ENCODE results near the gene TNIK.

Gene TNIK

GRCh38 chr3:171127611-171128010, 332.6 kb downstream of the TNIK start:
- TF ChIP-seq CTCF (IDR thresholded peaks at IDR 0.05; ENCODE audit: poor library complexity, severe bottlenecking): no peak
- H3K27ac ChIP-seq (ENCODE audit: poor library complexity, severe bottlenecking): no peak overlapping the region

GRCh38 chr3:171126478-171127209, 333.6 kb downstream of the TNIK start:
- no peak for TF ChIP-seq CTCF (IDR thresholded peaks at IDR 0.05; ENCODE audit: poor library complexity, severe bottlenecking)
- no peak for DNase-seq (ENCODE audit: low spot score)
- Histone ChIP-seq H3K27ac (ENCODE audit: poor library complexity, severe bottlenecking) (no peak overlapping the region), H3K9me3 (ENCODE audit: severe bottlenecking) (no peaks in the 10 kb centered on the region), H3K4me3 (ENCODE audit: severe bottlenecking) (no peak overlapping the region), H3K4me1 (ENCODE audit: insufficient read depth, poor library complexity, severe bottlenecking) (no peaks in the 10 kb centered on the region), H3K36me3 (ENCODE audit: low read depth) (no peaks in the 10 kb centered on the region), H3K27me3 (ENCODE audit: insufficient read depth, poor library complexity, severe bottlenecking) (no peaks in the 10 kb centered on the region)
- ATAC-seq (ENCODE audit: low read depth): no peak

More at GRCh38 chr3:171127611-171128010, 332.6 kb downstream of the TNIK start:
- ATAC-seq (ENCODE audit: low read depth) (no peak), DNase-seq (ENCODE audit: low spot score) (no peak)
- Histone ChIP-seq H3K4me3 (ENCODE audit: severe bottlenecking) (no peak overlapping the region), H3K9me3 (ENCODE audit: severe bottlenecking) (no peaks in the 10 kb centered on the region), H3K36me3 (ENCODE audit: low read depth) (no peaks in the 10 kb centered on the region), H3K4me1 (ENCODE audit: insufficient read depth, poor library complexity, severe bottlenecking) (peaks cover under 1% of the 10 kb centered on the region), H3K27me3 (ENCODE audit: insufficient read depth, poor library complexity, severe bottlenecking) (no peaks in the 10 kb centered on the region)

GRCh38 chr3:171125010-171125409, 335.2 kb downstream of the TNIK start:
- no peaks in the 10 kb centered on the region for H3K4me1 ChIP-seq (ENCODE audit: insufficient read depth, poor library complexity, severe bottlenecking)
- ATAC-seq (ENCODE audit: low read depth): no peak
- no peak overlapping the region for H3K27ac ChIP-seq (ENCODE audit: poor library complexity, severe bottlenecking)
- no peak overlapping the region for H3K4me3 ChIP-seq (ENCODE audit: severe bottlenecking)
- no peak for TF ChIP-seq CTCF (IDR thresholded peaks at IDR 0.05; ENCODE audit: poor library complexity, severe bottlenecking)
- H3K9me3 ChIP-seq (ENCODE audit: severe bottlenecking): no peaks in the 10 kb centered on the region
- H3K36me3 ChIP-seq (ENCODE audit: low read depth): no peaks in the 10 kb centered on the region
- H3K27me3 ChIP-seq (ENCODE audit: insufficient read depth, poor library complexity, severe bottlenecking): no peaks in the 10 kb centered on the region
- DNase-seq (ENCODE audit: low spot score): no peak

GRCh38 chr3:171123915-171124314, 336.3 kb downstream of the TNIK start:
- H3K9me3 ChIP-seq (ENCODE audit: severe bottlenecking): no peaks in the 10 kb centered on the region
- no peak for DNase-seq (ENCODE audit: low spot score)
- H3K36me3 ChIP-seq (ENCODE audit: low read depth): no peaks in the 10 kb centered on the region
- no peaks in the 10 kb centered on the region for H3K27me3 ChIP-seq (ENCODE audit: insufficient read depth, poor library complexity, severe bottlenecking)
- H3K27ac ChIP-seq (ENCODE audit: poor library complexity, severe bottlenecking): no peak overlapping the region
- H3K4me1 ChIP-seq (ENCODE audit: insufficient read depth, poor library complexity, severe bottlenecking): no peaks in the 10 kb centered on the region
- no peak for ATAC-seq (ENCODE audit: low read depth)
- no peak for TF ChIP-seq CTCF (IDR thresholded peaks at IDR 0.05; ENCODE audit: poor library complexity, severe bottlenecking)
- no peak overlapping the region for H3K4me3 ChIP-seq (ENCODE audit: severe bottlenecking)

GRCh38 chr3:171122861-171123260, 337.3 kb downstream of the TNIK start:
- Histone ChIP-seq H3K4me1 (ENCODE audit: insufficient read depth, poor library complexity, severe bottlenecking) (no peaks in the 10 kb centered on the region), H3K36me3 (ENCODE audit: low read depth) (no peaks in the 10 kb centered on the region), H3K9me3 (ENCODE audit: severe bottlenecking) (no peaks in the 10 kb centered on the region), H3K27ac (ENCODE audit: poor library complexity, severe bottlenecking) (no peak overlapping the region), H3K27me3 (ENCODE audit: insufficient read depth, poor library complexity, severe bottlenecking) (no peaks in the 10 kb centered on the region), H3K4me3 (ENCODE audit: severe bottlenecking) (no peak overlapping the region)
- ATAC-seq (ENCODE audit: low read depth) (no peak), DNase-seq (ENCODE audit: low spot score) (no peak)
- TF ChIP-seq CTCF (IDR thresholded peaks at IDR 0.05; ENCODE audit: poor library complexity, severe bottlenecking): no peak

Data from RWPE2 (cell line).